CD4-positive, alpha-beta T cell (primary cell): Measurements from ENCODE around the gene TTLL1. TPM values are rescaled to one million over a fixed set of nuclear protein-coding genes. Genes with fewer than 3 reads are reported as not detected.

Source experiments
- ATAC-seq: fragments of 200-7000 bp; cut with Tn5 transposase; one replicate; pipeline ENCODE4 v1.10.0; 2022; ENCODE audit warnings: mild to moderate bottlenecking; ENCODE audit not compliant: poor library complexity
- CTCF ChIA-PET: fragments of 350-600 bp; sonication (Branson Sonifier 250); formaldehyde crosslinking; loops from one replicate; lab custom pipeline; 2021; ENCODE audit warnings: antibody characterized with exemption, inconsistent platforms; lab: Charles Lee
- POLR2A ChIA-PET: fragments of 350-600 bp; sonication (Branson Sonifier 250); formaldehyde crosslinking; loops from one replicate; lab custom pipeline; 2021; ENCODE audit warnings: antibody characterized with exemption, inconsistent platforms; lab: Charles Lee
- DNase-seq, 14 experiments: peaks; one replicate each; pipeline ENCODE4 v3.0.0-alpha.2; 2013 to 2020; ENCODE audit warnings: mixed read lengths in 2 of 14
- H3K27ac ChIP-seq, 2 donors: one replicate each; pipeline versions ENCODE4 v1.5.1 to v1.7.0; 2013; ENCODE audit warnings: low read length in 2 of 2, low read depth in 1 of 2, mild to moderate bottlenecking in 1 of 2
- H3K27me3 ChIP-seq, 2 experiments: 1 replicate in 1 of 2; 2 replicates in 1 of 2; pipeline versions ENCODE4 v1.6.1 to v1.7.0; 2013; ENCODE audit warnings: low read length in 2 of 2, control low read depth in 1 of 2, mild to moderate bottlenecking in 1 of 2, moderate library complexity in 1 of 2; ENCODE audit not compliant: insufficient read depth in 2 of 2, control insufficient read depth in 1 of 2
- H3K36me3 ChIP-seq: one replicate; pipeline ENCODE4 v1.6.1; 2013; ENCODE audit warnings: low read length, control low read depth; ENCODE audit not compliant: insufficient read depth
- H3K4me1 ChIP-seq: one replicate; pipeline ENCODE4 v1.6.1; 2013; ENCODE audit warnings: low read length, control low read depth; ENCODE audit not compliant: insufficient read depth
- H3K4me3 ChIP-seq: one replicate; pipeline ENCODE4 v1.5.1; 2013; ENCODE audit warnings: mild to moderate bottlenecking, low read length, moderate library complexity
- H3K9me3 ChIP-seq, 2 experiments: 1 replicate in 1 of 2; 2 replicates in 1 of 2; pipeline versions ENCODE4 v1.6.1 to v1.7.0; 2013; ENCODE audit warnings: low read length in 2 of 2, mild to moderate bottlenecking in 2 of 2, control low read depth in 1 of 2, moderate library complexity in 1 of 2; ENCODE audit not compliant: control insufficient read depth in 1 of 2, insufficient read depth in 1 of 2
- H3K27ac Mint-ChIP-seq: one replicate; pipeline ENCODE4 v1.8.0; 2020; ENCODE audit warnings: mixed read lengths
- H3K27me3 Mint-ChIP-seq: one replicate; pipeline ENCODE4 v1.8.0; 2021; ENCODE audit warnings: mixed read lengths
- H3K36me3 Mint-ChIP-seq: one replicate; pipeline ENCODE4 v1.8.0; 2021; ENCODE audit warnings: low read depth, mixed read lengths
- H3K4me1 Mint-ChIP-seq: one replicate; pipeline ENCODE4 v1.8.0; 2021; ENCODE audit warnings: low read depth, mixed read lengths
- H3K4me3 Mint-ChIP-seq: one replicate; pipeline ENCODE4 v1.8.0; 2020; ENCODE audit warnings: mild to moderate bottlenecking, mixed read lengths
- H3K9me3 Mint-ChIP-seq: one replicate; pipeline ENCODE4 v1.8.0; 2020; ENCODE audit warnings: mixed read lengths
- intact Hi-C, 2 experiments: fragments of 100-400 bp; cut with DNase I in 1 of 2; cut with micrococcal nuclease in 1 of 2; formaldehyde crosslinking; loops; one replicate each; pipeline versions ENCODE4 v1.15.1 to v1.9.0; 2023 to 2025; cut with DNase I, micrococcal nuclease
- total RNA-seq, 174 experiments: library from RNA in 2 of 174; stranded (reverse) in 2 of 174; gene quantifications; one replicate each; pipeline ENCODE4 v1.2.3 and lab custom pipeline; 2021 to 2026
- TF ChIP-seq, protein P1 (sequence below): fragments of 200-600 bp; IDR thresholded peaks from one replicate; pipeline ENCODE4 v1.8.0; 2022; ENCODE audit warnings: antibody characterized with exemption, mild to moderate bottlenecking

TTLL1 gene
- total RNA-seq, 2 experiments from 2014 or later: 2.6 to 2.8 TPM

DNA sequence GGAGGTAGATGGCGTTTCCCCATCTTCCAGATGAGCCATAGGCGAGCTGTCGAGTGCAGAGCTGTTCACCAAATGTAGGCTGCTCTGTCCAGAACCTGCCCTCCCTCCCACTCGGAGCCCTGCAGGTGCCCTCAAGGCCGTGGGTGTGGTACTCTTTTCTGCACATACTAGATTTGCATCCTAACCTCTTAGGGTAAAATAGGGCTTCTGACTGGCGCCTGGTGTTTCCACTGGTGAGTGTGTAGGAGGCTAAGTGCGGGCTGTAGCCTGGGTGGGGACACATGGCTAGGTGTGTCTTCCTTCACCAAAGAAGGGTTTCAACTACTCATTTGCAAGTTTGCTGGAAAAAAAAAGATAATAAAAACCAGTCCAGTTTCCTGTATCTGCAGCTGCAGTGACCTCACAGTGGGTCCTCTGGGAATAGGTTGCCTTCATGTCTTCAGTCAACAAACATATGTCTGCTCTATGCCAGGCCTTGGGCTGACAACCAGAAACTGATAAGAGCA is 29.8 kb upstream of the TTLL1 start:
- Mint-ChIP-seq H3K36me3 (no peaks in the 10 kb centered on the region), H3K9me3 (no peaks in the 10 kb centered on the region), H3K27me3 (no peaks in the 10 kb centered on the region), H3K4me3 (no peak overlapping the region), H3K4me1 (peaks cover 5% of the 10 kb centered on the region), H3K27ac (no peak overlapping the region)
- H3K9me3 ChIP-seq: no peaks in the 10 kb centered on the region
- H3K27ac ChIP-seq: no peak overlapping the region
- no peaks in the 10 kb centered on the region for H3K36me3 ChIP-seq
- intact Hi-C loops: no loop called here
- ATAC-seq (no peak), DNase-seq (no peak)
- ChIA-PET POLR2A (no interaction called here), CTCF (no interaction called here)
- TF ChIP-seq, protein P1, sequence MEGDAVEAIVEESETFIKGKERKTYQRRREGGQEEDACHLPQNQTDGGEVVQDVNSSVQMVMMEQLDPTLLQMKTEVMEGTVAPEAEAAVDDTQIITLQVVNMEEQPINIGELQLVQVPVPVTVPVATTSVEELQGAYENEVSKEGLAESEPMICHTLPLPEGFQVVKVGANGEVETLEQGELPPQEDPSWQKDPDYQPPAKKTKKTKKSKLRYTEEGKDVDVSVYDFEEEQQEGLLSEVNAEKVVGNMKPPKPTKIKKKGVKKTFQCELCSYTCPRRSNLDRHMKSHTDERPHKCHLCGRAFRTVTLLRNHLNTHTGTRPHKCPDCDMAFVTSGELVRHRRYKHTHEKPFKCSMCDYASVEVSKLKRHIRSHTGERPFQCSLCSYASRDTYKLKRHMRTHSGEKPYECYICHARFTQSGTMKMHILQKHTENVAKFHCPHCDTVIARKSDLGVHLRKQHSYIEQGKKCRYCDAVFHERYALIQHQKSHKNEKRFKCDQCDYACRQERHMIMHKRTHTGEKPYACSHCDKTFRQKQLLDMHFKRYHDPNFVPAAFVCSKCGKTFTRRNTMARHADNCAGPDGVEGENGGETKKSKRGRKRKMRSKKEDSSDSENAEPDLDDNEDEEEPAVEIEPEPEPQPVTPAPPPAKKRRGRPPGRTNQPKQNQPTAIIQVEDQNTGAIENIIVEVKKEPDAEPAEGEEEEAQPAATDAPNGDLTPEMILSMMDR: no peak
- no peak overlapping the region for H3K4me3 ChIP-seq
- H3K4me1 ChIP-seq: peaks cover 8% of the 10 kb centered on the region
- H3K27me3 ChIP-seq: no peaks in the 10 kb centered on the region

DNA sequence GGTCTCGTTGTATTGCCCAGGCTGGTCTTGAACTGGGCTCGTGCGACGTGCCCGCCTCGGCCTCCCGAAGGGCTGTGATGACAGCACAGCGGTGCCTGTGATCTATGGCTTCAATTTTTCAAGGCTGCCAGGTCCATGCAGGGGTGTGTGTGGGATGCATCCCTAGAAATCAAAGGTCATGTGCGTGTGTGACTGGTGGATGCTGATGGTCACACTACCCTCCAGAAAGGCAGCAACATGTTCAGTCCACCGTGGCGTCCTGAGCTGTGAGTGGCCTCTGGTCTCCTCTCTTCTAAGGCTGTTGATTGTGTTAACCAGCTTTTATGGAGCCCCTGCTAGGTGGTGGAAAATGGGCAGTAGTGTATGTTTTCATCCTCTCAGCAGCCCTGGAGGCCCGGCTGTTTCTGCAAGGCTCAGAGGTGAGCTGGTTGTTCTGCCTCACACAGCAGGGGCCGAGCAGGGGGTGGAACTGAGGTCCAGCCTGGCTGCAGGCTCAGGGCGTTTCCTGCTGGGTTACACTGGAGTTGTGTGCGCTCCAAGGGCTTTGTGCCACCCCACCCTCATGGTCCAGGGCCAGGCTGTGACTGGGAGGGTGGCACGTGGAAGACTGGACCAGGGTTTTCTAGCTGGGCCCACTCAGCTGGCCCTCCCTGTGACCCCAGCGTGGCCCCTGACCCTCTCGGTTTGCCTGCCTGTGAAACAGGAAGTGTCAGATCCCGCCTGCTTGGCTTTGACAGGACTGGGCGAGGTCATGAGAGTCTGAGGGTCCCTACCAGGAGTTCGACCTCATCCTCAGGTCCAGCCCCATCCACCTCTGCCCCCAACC is 29.0 kb upstream of the TTLL1 start:
- ATAC-seq: no peak
- TF ChIP-seq, protein P1: no peak
- Mint-ChIP-seq H3K9me3 (no peaks in the 10 kb centered on the region), H3K27me3 (no peaks in the 10 kb centered on the region), H3K4me1 (peaks cover 5% of the 10 kb centered on the region), H3K27ac (no peak overlapping the region), H3K4me3 (no peak overlapping the region), H3K36me3 (no peaks in the 10 kb centered on the region)
- H3K36me3 ChIP-seq: no peaks in the 10 kb centered on the region
- no peak overlapping the region for H3K27ac ChIP-seq
- ChIA-PET POLR2A (no interaction called here), CTCF (no interaction called here)
- H3K9me3 ChIP-seq: no peaks in the 10 kb centered on the region
- no peak overlapping the region for H3K4me3 ChIP-seq
- peaks cover 8% of the 10 kb centered on the region for H3K4me1 ChIP-seq
- intact Hi-C loops: no loop called here
- H3K27me3 ChIP-seq: no peaks in the 10 kb centered on the region
- DNase-seq: no peak

DNA sequence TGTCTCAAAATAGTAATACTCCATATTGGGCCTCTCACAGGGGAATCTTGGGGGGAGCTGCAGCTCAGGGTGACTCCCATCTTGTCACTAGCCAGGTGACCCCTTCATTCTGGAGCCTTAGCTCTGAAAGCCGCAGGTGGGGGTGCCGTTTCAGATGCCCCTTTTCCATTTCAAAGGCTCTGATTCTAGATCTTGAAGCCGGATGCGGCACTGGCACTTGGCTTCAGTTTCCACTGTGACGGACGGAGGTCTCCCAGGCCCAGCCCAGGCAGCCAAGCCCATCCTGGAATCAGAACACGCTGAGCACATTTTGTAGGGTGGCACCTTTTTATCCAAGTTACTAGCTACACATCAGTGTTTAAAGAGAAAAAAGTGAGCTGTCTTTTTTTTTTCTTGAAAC is 27.7 kb upstream of the TTLL1 start:
- H3K4me3 Mint-ChIP-seq: no peak overlapping the region
- H3K4me1 ChIP-seq: peaks cover 10% of the 10 kb centered on the region
- H3K4me3 ChIP-seq: no peak overlapping the region
- H3K36me3 Mint-ChIP-seq: no peaks in the 10 kb centered on the region
- no peak overlapping the region for H3K27ac Mint-ChIP-seq
- H3K27ac ChIP-seq: no peak overlapping the region
- H3K27me3 Mint-ChIP-seq: no peaks in the 10 kb centered on the region
- peaks cover 5% of the 10 kb centered on the region for H3K4me1 Mint-ChIP-seq
- no peaks in the 10 kb centered on the region for H3K9me3 ChIP-seq
- ChIA-PET CTCF (no interaction called here), POLR2A (no interaction called here)
- ATAC-seq: no peak
- DNase-seq: no peak
- H3K27me3 ChIP-seq: no peaks in the 10 kb centered on the region
- TF ChIP-seq, protein P1: no peak
- H3K36me3 ChIP-seq: no peaks in the 10 kb centered on the region
- no peaks in the 10 kb centered on the region for H3K9me3 Mint-ChIP-seq
- intact Hi-C loops: no loop called here
